Dendritic cell treated with granulocyte-macrophage colony-stimulating factor and Interleukin-4, amounts not matched to agents 40 ng/mL and 50 ng/mL, for 4 days (primary cell): Measurements from ENCODE around the gene VPS16.

Experiments used
- H3K27ac Mint-ChIP-seq: one replicate; pipeline ENCODE4 v1.8.0; 2022; ENCODE audit warnings: mild to moderate bottlenecking, mixed read lengths
- H3K27me3 Mint-ChIP-seq: one replicate; pipeline ENCODE4 v1.8.0; 2022; ENCODE audit warnings: mild to moderate bottlenecking, mixed read lengths
- H3K36me3 Mint-ChIP-seq: one replicate; pipeline ENCODE4 v1.8.0; 2022; ENCODE audit warnings: low read depth, mixed read lengths
- H3K4me1 Mint-ChIP-seq: one replicate; pipeline ENCODE4 v1.8.0; 2022; ENCODE audit warnings: low read depth, mixed read lengths
- H3K4me3 Mint-ChIP-seq: one replicate; pipeline ENCODE4 v1.8.0; 2022; ENCODE audit warnings: mild to moderate bottlenecking, moderate library complexity, mixed read lengths
- H3K9me3 Mint-ChIP-seq: one replicate; pipeline ENCODE4 v1.8.0; 2022; ENCODE audit warnings: mixed read lengths
- intact Hi-C: fragments of 100-400 bp; cut with micrococcal nuclease; formaldehyde crosslinking; loops from one replicate; pipeline ENCODE4 v1.15.0; 2022

The VPS16 gene

GRCh38 chr20:2859330-2860121 lies 19.0 kb downstream of the VPS16 start:
- Mint-ChIP-seq H3K4me1 (peaks cover 6% of the 10 kb centered on the region), H3K4me3 (no peak overlapping the region), H3K9me3 (no peaks in the 10 kb centered on the region), H3K36me3 (peaks cover 56% of the 10 kb centered on the region), H3K27ac (no peak overlapping the region), H3K27me3 (no peaks in the 10 kb centered on the region)
- intact Hi-C loops = loop anchor here (10.0 kb wide), 1 partner anchor 165 kb away; the partner anchor contains the start of gene EBF4

GRCh38 chr20:2864626-2865025 lies 24.1 kb downstream of the VPS16 start:
- Mint-ChIP-seq H3K4me3 (no peak overlapping the region), H3K9me3 (no peaks in the 10 kb centered on the region), H3K4me1 (peaks cover 16% of the 10 kb centered on the region), H3K27ac (no peak overlapping the region), H3K36me3 (peaks cover 82% of the 10 kb centered on the region), H3K27me3 (no peaks in the 10 kb centered on the region)
- intact Hi-C loops = loop anchor here (10.0 kb wide), 1 partner anchor 170 kb away; the partner anchor contains the start of gene EBF4

- intact Hi-C loops = loop anchor here (10.0 kb wide), 1 partner anchor 170 kb away; the partner anchor contains the start of gene EBF4
- no peak overlapping the region for H3K4me3 Mint-ChIP-seq
- peaks cover 77% of the 10 kb centered on the region for H3K36me3 Mint-ChIP-seq
- H3K4me1 Mint-ChIP-seq = peaks cover 16% of the 10 kb centered on the region
- no peaks in the 10 kb centered on the region for H3K27me3 Mint-ChIP-seq
- H3K27ac Mint-ChIP-seq = no peak overlapping the region
- H3K9me3 Mint-ChIP-seq = no peaks in the 10 kb centered on the region
Observed at GRCh38 chr20:2865101-2865500, 24.6 kb downstream of the VPS16 start.

GRCh38 chr20:2865630-2866029 lies 25.1 kb downstream of the VPS16 start:
- intact Hi-C loops = loop anchor here (10.0 kb wide), 1 partner anchor 171 kb away; the partner anchor contains the start of gene EBF4
- H3K9me3 Mint-ChIP-seq = no peaks in the 10 kb centered on the region
- peaks cover 22% of the 10 kb centered on the region for H3K4me1 Mint-ChIP-seq
- no peaks in the 10 kb centered on the region for H3K27me3 Mint-ChIP-seq
- H3K27ac Mint-ChIP-seq = no peak overlapping the region
- H3K36me3 Mint-ChIP-seq = peaks cover 72% of the 10 kb centered on the region
- no peak overlapping the region for H3K4me3 Mint-ChIP-seq

GRCh38 chr20:2866236-2866635 lies 25.7 kb downstream of the VPS16 start:
- Mint-ChIP-seq H3K9me3 (no peaks in the 10 kb centered on the region), H3K27ac (no peak overlapping the region), H3K4me1 (peaks cover 28% of the 10 kb centered on the region), H3K27me3 (no peaks in the 10 kb centered on the region), H3K36me3 (peaks cover 65% of the 10 kb centered on the region), H3K4me3 (no peak overlapping the region)
- intact Hi-C loops = loop anchor here (10.0 kb wide), 1 partner anchor 171 kb away; the partner anchor contains the start of gene EBF4

- peaks cover 7% of the 10 kb centered on the region for H3K27me3 Mint-ChIP-seq
- no peak overlapping the region for H3K4me3 Mint-ChIP-seq
- H3K9me3 Mint-ChIP-seq = no peaks in the 10 kb centered on the region
- peak overlapping the region; percentile 66 for H3K27ac Mint-ChIP-seq
- H3K36me3 Mint-ChIP-seq = peaks cover 55% of the 10 kb centered on the region
- H3K4me1 Mint-ChIP-seq = peaks cover 38% of the 10 kb centered on the region
- intact Hi-C loops = loop anchor here (10.0 kb wide), 1 partner anchor 172 kb away; the partner anchor contains the start of gene EBF4
Observed at GRCh38 chr20:2867081-2867864, 26.7 kb downstream of the VPS16 start.

- Mint-ChIP-seq H3K4me1 (peaks cover 49% of the 10 kb centered on the region), H3K27me3 (peaks cover 12% of the 10 kb centered on the region), H3K4me3 (no peak overlapping the region), H3K9me3 (no peaks in the 10 kb centered on the region), H3K27ac (no peak overlapping the region), H3K36me3 (peaks cover 48% of the 10 kb centered on the region)
- intact Hi-C loops = loop anchor here (10.0 kb wide), 1 partner anchor 175 kb away; the partner anchor contains the start of gene EBF4
Observed at GRCh38 chr20:2869381-2869780, 28.8 kb downstream of the VPS16 start.

GRCh38 chr20:2871111-2871465 lies 30.5 kb downstream of the VPS16 start:
- Mint-ChIP-seq H3K27ac (no peak overlapping the region), H3K4me1 (peaks cover 65% of the 10 kb centered on the region), H3K27me3 (peaks cover 12% of the 10 kb centered on the region), H3K9me3 (no peaks in the 10 kb centered on the region), H3K4me3 (no peak overlapping the region), H3K36me3 (peaks cover 42% of the 10 kb centered on the region)
- intact Hi-C loops = loop anchor here (2.0 to 5.0 kb wide), 2 partner anchors 30 to 116 kb away; partner anchors contain the start of genes PCED1A and VPS16

- peaks cover 71% of the 10 kb centered on the region for H3K4me1 Mint-ChIP-seq
- H3K27ac Mint-ChIP-seq = peak overlapping the region; percentile 92
- intact Hi-C loops = loop anchor here (2.0 to 5.0 kb wide), 2 partner anchors 31 to 115 kb away; partner anchors contain the start of genes PCED1A and VPS16
Observed at GRCh38 chr20:2871661-2872458, 31.3 kb downstream of the VPS16 start.

GRCh38 chr20:2872459-2873009 lies 32.0 kb downstream of the VPS16 start:
- Mint-ChIP-seq H3K9me3 (no peaks in the 10 kb centered on the region), H3K27me3 (peaks cover 12% of the 10 kb centered on the region), H3K36me3 (peaks cover 28% of the 10 kb centered on the region), H3K27ac (peak overlapping the region; percentile 92), H3K4me3 (peak overlapping the region; percentile 89), H3K4me1 (peaks cover 67% of the 10 kb centered on the region)
- intact Hi-C loops = loop anchor here (5.0 kb wide), 1 partner anchor 115 kb away; no protein-coding TSS in a partner anchor

More at GRCh38 chr20:2871661-2872458, 31.3 kb downstream of the VPS16 start:
- Mint-ChIP-seq H3K36me3 (peaks cover 35% of the 10 kb centered on the region), H3K4me3 (peak overlapping the region; percentile 89), H3K9me3 (no peaks in the 10 kb centered on the region), H3K27me3 (peaks cover 12% of the 10 kb centered on the region)

- H3K27ac Mint-ChIP-seq = peak within 1 kb of the TSS; percentile 92
- no peaks in the 10 kb centered on the region for H3K9me3 Mint-ChIP-seq
- intact Hi-C loops = loop anchor here (5.0 kb wide), 1 partner anchor 114 kb away; no protein-coding TSS in a partner anchor
- peaks cover 12% of the 10 kb centered on the region for H3K27me3 Mint-ChIP-seq
- peak within 1 kb of the TSS; percentile 89 for H3K4me3 Mint-ChIP-seq
- peaks cover 26% of the 10 kb centered on the region for H3K36me3 Mint-ChIP-seq
- H3K4me1 Mint-ChIP-seq = peaks cover 64% of the 10 kb centered on the region
Observed at GRCh38 chr20:2873010-2873746, 32.6 kb downstream of the VPS16 start, which contains the start of gene PTPRA. Gene PTPRA (plus strand): TSS chr20:2873481. CDS start chr20:2964278, 90,797 bp downstream.

GRCh38 chr20:2873747-2874041 lies 33.1 kb downstream of the VPS16 start:
- peaks cover 32% of the 10 kb centered on the region for H3K36me3 Mint-ChIP-seq
- peak overlapping the region; percentile 89 for H3K4me3 Mint-ChIP-seq
- peaks cover 65% of the 10 kb centered on the region for H3K4me1 Mint-ChIP-seq
- H3K27me3 Mint-ChIP-seq = peaks cover 12% of the 10 kb centered on the region
- peak overlapping the region; percentile 92 for H3K27ac Mint-ChIP-seq
- intact Hi-C loops = loop anchor here (5.0 kb wide), 1 partner anchor 114 kb away; no protein-coding TSS in a partner anchor
- no peaks in the 10 kb centered on the region for H3K9me3 Mint-ChIP-seq
